Measurements from ENCODE around the gene GPR15.

GRCh38 chr3:98565237-98565643, 33.5 kb downstream of the GPR15 start:
- no peak for TF ChIP-seq EZH2phosphoT487 (IDR thresholded peaks at IDR 0.05; ENCODE audit: unreplicated experiment)
- no peak for TF ChIP-seq ETS1 (IDR thresholded peaks at IDR 0.05)
- TF ChIP-seq POLR2AphosphoS5 (IDR thresholded peaks at IDR 0.05; ENCODE audit: low read depth), result no peak
- no peak for TF ChIP-seq CTCF (conservative IDR thresholded peaks at IDR 0.05; ENCODE audit: low read depth in 2 of 2)
- TF ChIP-seq REST (IDR thresholded peaks at IDR 0.05; ENCODE audit: unreplicated experiment), result no peak
- TF ChIP-seq EZH2 (IDR thresholded peaks at IDR 0.05; ENCODE audit: low read depth, unreplicated experiment), result no peak
- no peak for TF ChIP-seq JUNB (IDR thresholded peaks at IDR 0.05; ENCODE audit: unreplicated experiment)
- TF ChIP-seq STAT1 (IDR thresholded peaks at IDR 0.05; ENCODE audit: unreplicated experiment), result no peak
- no peak for TF ChIP-seq CREB1 (CRISPR knock-in tag; IDR thresholded peaks at IDR 0.05; ENCODE audit: low read depth)
